Activated CD4-positive, alpha-beta T cell treated with anti-CD3 and anti-CD28 coated beads, Interleukin-2, amount 50 U/mL, for 16 hours (primary cell): ENCODE results near the gene SNRPB.
A peak's percentile ranks its signal among the peaks of the same experiment; 100 is the strongest.

Experiments used
- DNase-seq: peaks from one replicate; pipeline ENCODE4 v3.0.0-alpha.2; 2020

SNRPB gene

DNA sequence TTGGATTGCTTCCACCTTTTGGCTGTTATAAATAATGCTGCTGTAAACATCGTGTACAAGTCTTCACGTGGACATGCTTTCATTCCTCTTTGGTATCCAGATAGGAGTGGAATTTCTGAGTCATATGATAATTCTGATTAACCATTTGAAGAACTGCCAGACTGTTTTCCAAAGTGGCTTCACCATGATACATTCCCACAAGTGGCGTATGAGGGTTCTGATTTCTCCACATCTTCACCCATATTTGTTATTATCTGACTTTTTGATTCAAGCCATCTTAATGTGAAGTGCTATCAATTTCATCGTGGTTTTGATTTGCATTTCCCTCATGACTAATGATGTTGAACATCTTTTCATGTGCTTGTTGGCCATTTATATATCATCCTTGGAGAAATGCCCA is 2.9 kb upstream of the SNRPB start:
- DNase-seq: no peak

DNA sequence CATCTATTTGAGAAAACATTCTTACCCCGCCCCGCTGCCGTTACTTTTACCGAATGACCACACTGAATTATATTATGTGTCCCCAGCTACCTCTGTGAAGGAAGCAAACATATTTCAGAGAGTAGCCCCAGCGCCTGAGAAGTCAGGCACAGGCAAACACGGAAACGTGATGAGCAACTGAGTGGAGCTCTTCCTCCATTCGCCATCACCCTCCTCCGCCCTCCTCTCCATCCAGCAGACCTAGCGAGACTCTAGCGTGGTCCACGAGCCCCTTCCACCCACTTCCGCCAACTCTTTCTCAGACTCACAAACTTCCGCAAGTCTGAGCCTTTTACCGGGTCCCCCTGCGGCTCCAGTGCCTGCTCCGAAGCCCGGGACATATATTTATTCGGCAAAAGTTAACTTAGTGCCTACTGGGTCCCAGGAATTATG is 582 bp downstream of the SNRPB start:
- peak; percentile 74 for DNase-seq

DNA sequence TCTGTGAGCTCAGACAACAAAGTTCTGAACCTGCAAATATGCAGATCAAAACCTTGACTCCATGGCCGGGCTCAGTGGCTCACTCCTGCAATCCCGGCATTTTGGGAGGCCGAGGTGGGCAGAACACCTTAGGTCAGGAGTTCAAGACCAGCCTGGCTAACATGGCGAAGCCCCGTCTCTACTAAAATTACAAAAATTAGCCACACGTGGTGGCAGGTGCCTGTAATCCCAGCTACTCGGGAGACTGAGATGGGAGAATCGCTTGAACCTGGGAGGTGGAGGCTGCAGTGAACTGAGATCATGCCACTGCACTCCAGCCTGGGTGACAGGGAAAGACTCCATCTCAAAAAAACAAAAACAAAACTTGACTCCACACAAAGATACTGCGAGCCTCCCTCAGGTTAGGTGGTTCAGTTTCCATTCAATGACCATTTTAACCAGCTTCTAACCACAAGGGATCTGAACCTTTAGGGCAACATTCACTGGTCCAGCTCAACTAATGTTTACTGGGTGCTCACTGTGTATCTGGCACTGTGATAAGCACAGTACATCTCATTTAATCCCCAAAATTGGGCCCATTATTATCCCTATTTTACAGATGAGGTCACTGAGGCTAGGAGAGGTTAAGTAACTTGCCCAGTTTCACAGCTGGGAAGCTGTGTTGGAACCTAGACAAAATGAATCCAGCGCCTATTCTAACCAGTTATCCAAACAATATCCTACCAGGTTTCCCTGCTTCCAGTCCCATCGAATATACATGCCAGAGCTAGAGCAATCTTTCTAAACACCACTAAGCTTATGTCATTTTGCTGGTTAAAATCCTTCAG is 1.8 kb downstream of the SNRPB start:
- DNase-seq: no peak

DNA sequence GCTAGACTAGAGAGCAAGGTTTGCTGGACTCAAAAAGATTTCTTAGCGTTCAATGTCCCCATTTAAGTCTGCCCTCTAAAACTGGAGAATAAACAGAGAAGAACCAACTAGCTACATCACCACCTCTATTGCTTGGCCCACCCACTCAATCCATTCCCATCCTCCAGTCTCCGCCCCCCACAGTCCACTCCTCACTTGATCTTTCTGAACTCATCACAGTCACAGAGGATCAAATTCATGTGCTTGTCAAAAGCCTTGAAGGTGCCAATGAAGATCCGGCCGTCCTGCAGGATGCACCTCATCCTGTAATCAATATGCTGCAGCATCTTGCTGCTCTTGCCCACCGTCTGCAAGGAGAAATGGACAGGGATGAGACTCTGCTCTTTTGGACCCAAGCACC is 3.2 kb downstream of the SNRPB start:
- DNase-seq: no peak

GRCh38 chr20:2465100-2465499 is 5.5 kb downstream of the SNRPB start:
- DNase-seq: no peak

DNA sequence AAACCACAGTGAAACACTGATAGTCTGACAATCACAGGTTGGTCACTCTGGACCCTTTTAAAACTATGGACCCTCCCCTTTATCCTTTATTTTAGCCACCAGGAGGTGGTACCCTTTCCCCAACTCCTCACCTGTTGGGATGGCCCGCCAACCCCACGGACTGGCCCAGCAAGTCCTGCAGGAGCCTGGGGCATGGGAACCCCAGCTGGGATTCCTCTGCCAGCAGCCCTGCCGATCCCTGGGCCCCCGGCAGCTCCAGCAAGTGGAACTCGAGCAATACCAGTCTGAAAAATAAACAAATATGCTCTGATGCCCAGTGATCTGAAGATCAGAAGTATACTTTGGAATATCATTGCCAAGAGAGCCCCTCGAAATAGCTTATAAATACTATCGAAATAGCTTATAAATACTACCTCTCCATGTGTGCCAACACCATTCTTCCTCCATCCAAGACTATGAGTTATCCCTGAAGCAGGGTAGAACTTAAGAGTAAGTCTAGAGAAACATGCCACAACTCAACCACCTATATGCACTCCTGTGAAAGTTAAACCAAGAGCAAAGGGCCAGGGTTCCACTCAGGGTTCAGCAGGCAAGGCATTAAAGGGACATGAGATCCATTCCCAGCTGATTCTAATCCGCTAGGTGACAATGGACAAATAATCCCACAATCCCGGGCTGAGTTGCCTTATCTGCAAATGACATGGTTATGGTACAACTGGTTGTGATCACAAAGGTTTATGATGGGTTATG is 6.8 kb downstream of the SNRPB start:
- DNase-seq: no peak

DNA sequence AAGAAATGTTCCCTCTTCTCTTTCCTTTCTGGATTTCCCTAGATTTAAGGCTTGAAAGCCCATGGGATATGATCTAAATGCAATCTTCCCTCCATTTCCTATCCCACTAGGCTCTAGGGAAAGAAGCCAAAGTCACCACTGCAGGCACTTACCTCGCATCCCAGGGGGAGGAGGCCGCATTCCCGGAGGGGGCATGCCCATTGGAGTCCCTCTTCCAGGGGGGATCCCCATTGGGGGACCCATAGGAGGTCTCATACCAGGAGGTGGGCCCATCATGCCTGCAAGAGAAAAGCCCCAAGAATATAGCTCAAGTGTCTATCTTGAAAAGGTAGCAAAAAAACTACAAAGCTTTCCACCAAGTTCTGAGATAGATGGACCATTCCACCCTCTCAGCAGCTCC is 8.1 kb downstream of the SNRPB start:
- no peak for DNase-seq

DNA sequence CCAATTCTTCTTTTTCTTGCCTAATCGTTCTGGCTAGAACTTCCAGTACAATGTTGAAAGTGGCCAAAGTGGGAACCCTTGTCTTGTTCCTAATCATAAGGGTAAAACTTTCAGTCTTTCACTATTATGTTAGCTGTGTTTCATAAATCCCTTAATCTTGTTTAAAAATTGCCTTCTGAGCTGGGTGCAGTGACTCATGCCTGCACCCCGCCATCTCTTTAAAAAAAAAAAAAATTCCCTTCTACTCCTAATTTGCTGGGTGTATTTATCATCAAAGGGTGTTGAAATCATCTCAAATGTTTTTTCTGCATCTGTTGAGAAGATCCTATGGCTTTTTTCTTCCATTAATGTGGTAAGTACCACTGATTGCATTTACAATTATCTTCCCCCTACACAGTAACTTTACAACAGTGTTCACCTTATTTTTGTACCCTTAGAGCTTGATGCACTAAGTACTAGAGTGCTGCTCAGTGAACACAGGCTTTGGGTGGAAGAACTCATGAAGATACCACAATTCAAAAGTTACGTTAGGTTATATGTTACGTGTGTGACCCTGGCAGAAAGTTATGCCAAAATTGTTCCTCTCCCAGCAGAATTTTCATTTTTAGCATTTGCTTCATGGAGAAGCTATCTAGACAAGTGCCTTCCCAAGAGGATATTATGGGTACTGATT is 9.7 kb downstream of the SNRPB start:
- DNase-seq: no peak

GRCh38 chr20:2459981-2460751 is 10.4 kb downstream of the SNRPB start:
- DNase-seq: no peak

GRCh38 chr20:2458919-2459499 is 11.6 kb downstream of the SNRPB start:
- no peak for DNase-seq

- no peak for DNase-seq
Observed at GRCh38 chr20:2455771-2456497, 14.7 kb downstream of the SNRPB start.

DNA sequence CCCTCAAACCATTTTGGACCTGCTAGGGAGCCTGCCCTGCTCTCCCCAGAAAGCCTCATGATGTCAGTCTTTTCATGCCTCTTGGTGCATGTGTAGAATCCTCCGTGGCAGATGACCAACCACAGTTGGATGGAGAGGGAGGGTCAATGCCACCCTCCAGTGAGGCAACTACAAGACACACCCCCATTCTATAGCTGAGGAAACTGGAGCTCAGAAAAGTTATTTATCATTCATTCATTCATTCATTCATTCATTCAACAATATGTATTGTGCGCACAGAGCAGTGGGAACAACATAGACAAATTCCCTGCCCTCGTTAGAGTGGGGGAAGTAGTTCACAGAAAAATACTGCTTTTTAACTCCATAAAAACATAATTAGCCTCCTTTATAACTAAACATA is 16.8 kb downstream of the SNRPB start:
- DNase-seq: no peak

- DNase-seq: peak; percentile 72
Observed at GRCh38 chr20:2451939-2452732, 18.5 kb downstream of the SNRPB start.

GRCh38 chr20:2451422-2451821 is 19.2 kb downstream of the SNRPB start:
- DNase-seq: no peak

- DNase-seq: no peak
Observed at GRCh38 chr20:2449386-2449785, 21.2 kb downstream of the SNRPB start.

DNA sequence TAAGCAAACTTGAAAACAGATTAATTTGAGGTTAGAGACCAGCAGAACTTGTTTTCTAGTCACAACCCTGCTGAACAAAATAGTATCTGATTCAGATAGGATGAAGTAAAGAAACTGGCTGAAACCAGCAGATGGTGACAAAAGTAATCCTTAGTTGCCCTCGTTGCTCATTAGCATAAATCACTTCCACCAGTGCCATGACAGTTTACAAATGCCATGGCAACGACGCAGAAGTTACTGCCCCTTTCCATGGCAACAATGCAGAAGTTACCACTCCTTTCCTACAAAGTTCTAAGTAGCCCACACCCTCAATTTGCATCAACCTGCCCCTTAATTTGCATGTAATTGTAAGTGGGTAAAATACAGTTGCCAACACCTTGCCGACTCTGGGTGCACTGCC is 23.7 kb downstream of the SNRPB start:
- no peak for DNase-seq

GRCh38 chr20:2431185-2431584 is 39.4 kb downstream of the SNRPB start:
- no peak for DNase-seq

GRCh38 chr20:2430538-2430937 is 40.1 kb downstream of the SNRPB start:
- DNase-seq: no peak

DNA sequence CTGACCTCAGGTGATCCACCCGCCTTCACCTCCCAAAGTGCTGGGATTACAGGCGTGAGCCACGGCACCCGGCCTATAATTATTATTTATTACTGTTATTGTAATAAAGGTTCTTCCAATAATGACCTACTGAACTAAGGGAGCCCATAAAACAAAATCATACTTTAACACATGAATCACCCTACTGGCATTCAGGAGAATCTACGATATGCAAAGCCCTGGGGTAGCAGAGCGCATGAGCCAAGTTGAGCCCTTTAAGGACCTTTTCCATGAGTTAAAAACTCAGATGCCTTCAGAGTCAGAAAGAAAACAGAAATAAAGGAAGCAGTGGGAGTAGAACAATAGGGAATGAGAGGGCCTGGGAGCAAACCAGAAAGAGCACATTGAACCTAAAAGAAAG is 41.5 kb downstream of the SNRPB start:
- no peak for DNase-seq

DNA sequence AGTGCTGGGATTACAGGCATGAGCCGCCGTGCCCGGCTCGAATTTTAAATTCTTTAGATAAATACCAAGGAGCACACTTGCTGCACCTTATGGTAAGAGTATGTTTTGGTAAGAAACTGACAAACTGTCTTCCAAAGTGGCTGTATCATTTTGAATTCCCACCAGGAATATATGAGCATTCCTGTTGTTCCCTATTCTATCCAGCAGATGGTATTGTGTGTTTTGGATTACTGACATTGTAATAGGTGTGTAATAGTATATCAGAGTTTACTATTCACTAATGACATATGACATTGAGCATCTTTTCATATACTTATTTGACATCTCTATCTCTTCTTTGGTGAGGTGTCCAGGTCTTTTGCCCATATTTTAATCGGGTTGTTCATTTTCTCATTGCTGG is 49.3 kb downstream of the SNRPB start:
- DNase-seq: no peak

- DNase-seq: no peak
Observed at GRCh38 chr20:2420510-2420909, 50.1 kb downstream of the SNRPB start.
